ENCODE results near the gene NCCRP1.

DNA sequence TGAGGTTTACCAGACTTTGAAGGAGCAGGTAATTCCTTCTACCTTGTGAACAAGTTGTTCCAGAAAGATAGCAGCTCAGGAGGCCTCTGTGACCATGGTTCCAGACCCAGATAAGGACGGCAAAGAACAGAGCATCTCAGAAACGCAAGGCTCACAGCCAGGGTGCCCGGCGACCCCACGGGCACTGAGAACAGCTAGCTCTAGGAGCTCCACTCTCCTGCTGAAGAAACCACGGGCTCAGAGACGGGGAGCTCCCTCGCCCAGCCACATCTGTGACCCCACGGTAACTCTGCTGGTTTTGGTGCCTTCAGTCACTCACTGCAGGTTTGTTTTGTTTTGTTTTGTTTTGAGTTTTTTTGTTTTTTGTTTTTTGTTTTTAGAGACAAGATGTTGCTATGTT is 16.0 kb upstream of the NCCRP1 start:
- no peak for TF ChIP-seq CTCF (IDR thresholded peaks at IDR 0.05)
- no peak for TF ChIP-seq ZFX (IDR thresholded peaks at IDR 0.05; ENCODE audit: borderline replicate concordance)

All from 22Rv1 (cell line).